ENCODE measurements around the gene KDM4C.
"Not testable (repeated sequence)": the region's sequence is repeated elsewhere in the genome, so short reads cannot be mapped to it uniquely, and the experiment has no call there.

KDM4C gene

DNA sequence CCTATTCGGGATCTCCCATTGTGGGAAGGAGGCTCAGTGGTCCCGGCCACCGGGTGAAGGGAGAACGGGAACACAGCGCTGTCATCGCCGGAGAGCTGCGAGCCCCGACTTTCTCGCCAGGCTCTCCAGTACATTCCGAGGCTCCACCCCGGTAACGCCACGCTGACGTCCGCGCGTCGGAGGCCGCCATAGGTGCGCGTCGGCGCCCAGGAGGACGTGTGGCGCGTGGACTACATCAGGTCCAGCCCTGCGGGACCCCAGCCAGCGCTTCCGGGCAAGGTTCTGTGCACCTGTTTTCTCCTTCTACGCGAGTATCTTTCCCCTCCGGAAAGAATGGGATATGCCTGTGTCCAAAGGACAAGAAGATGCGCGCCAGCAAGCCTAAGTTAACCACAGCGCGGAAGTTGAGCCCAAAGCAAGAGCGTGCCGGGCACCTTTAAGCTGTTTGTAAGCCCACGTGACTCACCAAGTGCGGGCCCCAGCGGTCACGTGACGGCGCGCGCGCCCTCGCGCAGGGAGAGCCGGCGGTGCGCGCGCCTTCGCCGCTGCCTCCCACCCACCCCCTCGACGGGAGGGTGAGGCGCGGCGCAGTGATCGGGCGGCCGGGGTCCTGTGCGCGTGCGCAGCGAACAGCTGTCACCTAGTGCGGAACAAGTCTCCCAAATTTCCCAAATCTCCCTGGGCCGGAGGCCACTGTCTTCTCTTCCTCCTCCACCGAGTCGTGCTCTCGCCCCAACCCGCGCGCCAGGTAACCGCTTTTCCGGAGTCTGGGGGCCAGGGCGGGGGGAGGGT lies at the start of gene KDM4C:
Gene KDM4C (plus strand): TSS at position 518 of the 792 bp plus-strand sequence. CDS start 35,016 bp downstream, outside the sequence.
- peak; percentile 78 for DNase-seq (ENCODE audit: low read depth)
- peak within 1 kb of the TSS; percentile 87 for H3K4me3 ChIP-seq (ENCODE audit: low read length)
- TF ChIP-seq, protein P1, sequence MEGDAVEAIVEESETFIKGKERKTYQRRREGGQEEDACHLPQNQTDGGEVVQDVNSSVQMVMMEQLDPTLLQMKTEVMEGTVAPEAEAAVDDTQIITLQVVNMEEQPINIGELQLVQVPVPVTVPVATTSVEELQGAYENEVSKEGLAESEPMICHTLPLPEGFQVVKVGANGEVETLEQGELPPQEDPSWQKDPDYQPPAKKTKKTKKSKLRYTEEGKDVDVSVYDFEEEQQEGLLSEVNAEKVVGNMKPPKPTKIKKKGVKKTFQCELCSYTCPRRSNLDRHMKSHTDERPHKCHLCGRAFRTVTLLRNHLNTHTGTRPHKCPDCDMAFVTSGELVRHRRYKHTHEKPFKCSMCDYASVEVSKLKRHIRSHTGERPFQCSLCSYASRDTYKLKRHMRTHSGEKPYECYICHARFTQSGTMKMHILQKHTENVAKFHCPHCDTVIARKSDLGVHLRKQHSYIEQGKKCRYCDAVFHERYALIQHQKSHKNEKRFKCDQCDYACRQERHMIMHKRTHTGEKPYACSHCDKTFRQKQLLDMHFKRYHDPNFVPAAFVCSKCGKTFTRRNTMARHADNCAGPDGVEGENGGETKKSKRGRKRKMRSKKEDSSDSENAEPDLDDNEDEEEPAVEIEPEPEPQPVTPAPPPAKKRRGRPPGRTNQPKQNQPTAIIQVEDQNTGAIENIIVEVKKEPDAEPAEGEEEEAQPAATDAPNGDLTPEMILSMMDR (conservative IDR thresholded peaks at IDR 0.05; ENCODE audit: low read depth, low read length), result no peak

DNA sequence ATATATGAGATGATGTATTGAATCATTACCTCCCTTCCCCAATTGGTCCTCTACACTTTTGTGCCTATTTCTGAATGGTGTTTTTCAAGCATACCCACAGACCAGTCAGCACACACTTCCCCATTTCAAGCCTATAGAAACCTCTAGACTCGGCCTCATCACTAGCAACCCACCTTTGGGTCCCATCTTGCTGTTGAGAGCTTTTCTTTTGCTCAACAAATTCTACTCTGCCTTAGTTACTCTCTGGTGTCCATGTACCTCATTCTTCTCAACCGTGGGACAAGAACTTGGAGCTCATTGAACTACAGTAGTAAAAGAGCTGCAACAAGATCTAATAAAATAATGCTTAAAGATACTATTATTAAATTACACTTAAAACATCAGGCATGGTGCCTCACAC lies 49.0 kb upstream of the KDM4C start:
- DNase-seq (ENCODE audit: low read depth), result no peak
- no peak overlapping the region for H3K4me3 ChIP-seq (ENCODE audit: low read length)
- TF ChIP-seq, protein P1 (conservative IDR thresholded peaks at IDR 0.05; ENCODE audit: low read depth, low read length), result no peak

DNA sequence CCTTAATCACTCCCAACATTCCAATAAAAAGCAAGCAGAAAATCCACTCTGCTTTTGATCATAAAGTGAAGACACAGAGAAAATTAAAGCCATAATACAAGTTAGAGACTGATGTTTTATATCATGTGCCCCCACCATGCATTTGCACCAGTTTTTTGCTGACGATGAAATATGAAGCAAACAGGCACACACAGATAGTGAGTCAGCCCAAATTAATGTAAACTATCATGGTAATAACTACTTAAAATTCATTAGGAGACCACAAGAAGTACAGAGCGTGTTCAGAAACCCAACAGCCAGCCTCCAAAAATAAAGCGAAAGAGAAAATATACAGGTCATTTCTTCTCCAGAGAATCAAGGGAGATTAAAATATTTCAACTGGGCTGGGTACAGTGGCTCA lies 46.4 kb upstream of the KDM4C start:
- TF ChIP-seq, protein P1 (conservative IDR thresholded peaks at IDR 0.05; ENCODE audit: low read depth, low read length), result no peak
- peak; percentile 24 for DNase-seq (ENCODE audit: low read depth)
- H3K4me3 ChIP-seq (ENCODE audit: low read length), result no peak overlapping the region

DNA sequence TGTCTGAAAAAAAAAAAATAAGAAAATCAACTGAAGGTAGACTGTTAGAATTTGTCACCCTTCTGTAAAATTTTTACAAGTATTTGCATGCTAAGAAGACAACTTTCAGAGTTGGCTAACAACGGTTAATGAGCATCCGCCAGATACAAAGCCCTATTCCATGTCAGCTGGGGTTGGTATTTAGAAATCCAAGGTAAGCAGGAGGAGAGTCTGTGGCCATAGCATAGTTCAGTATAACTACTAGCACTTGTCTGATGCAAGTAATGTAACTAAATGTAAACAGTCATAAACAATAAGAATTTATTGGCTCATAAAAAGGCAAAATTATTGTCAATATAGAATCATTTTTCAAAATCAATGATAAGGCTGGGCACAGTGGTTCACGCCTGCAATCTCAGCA lies 45.7 kb upstream of the KDM4C start:
- DNase-seq (ENCODE audit: low read depth), result no peak
- TF ChIP-seq, protein P1 (conservative IDR thresholded peaks at IDR 0.05; ENCODE audit: low read depth, low read length), result no peak
- no peak overlapping the region for H3K4me3 ChIP-seq (ENCODE audit: low read length)

DNA sequence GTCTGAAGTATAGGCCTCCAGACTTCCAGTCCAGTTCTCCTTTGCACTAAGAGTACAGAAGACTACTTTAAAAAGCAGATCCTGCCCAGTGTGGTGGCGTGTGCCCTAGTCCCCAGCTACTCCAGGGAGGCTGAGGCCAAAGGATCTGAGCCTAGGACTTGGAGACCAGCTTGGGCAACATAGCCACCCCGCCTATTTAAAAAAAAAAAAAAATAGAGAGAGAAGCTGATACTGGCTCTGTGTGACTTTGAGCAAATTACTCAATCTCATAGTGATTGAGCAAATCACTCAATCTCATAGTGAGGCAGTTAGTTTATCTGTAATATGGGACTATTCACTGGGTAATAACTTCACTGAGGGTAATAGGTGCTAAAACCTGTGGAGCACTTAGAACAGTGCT lies 43.6 kb upstream of the KDM4C start:
- TF ChIP-seq, protein P1 (conservative IDR thresholded peaks at IDR 0.05; ENCODE audit: low read depth, low read length), result no peak
- no peak for DNase-seq (ENCODE audit: low read depth)
- H3K4me3 ChIP-seq (ENCODE audit: low read length), result no peak overlapping the region

DNA sequence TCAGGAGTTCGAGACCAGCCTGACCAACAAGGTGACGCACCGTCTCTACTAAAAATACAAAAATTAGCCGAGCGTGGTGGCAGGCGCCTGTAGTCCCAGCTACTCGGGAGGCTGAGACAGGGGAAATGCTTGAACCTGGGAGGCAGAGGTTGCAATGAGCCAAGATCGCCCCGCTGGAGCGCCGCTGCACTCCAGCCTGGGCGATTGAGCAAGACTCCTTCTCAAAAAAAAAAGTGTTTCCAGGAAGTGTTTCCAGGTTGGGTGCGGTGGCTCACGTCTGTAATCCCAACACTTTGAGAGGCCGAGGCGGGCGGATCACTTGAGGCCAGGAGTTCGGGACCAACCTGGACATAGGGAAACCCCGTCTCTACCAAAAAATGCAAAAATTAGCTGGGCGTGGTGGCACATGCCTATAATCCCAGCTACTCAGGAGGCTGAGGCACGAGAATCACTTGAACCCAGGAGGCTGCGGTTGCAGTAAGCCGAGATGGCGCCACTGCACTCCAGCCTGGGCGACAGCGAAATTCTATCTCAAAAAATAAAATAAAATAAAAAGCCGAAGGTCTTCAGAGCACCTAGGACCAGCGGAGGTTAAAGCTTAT lies 42.5 kb upstream of the KDM4C start:
- not testable (repeated sequence) for H3K4me3 ChIP-seq (ENCODE audit: low read length)

DNA sequence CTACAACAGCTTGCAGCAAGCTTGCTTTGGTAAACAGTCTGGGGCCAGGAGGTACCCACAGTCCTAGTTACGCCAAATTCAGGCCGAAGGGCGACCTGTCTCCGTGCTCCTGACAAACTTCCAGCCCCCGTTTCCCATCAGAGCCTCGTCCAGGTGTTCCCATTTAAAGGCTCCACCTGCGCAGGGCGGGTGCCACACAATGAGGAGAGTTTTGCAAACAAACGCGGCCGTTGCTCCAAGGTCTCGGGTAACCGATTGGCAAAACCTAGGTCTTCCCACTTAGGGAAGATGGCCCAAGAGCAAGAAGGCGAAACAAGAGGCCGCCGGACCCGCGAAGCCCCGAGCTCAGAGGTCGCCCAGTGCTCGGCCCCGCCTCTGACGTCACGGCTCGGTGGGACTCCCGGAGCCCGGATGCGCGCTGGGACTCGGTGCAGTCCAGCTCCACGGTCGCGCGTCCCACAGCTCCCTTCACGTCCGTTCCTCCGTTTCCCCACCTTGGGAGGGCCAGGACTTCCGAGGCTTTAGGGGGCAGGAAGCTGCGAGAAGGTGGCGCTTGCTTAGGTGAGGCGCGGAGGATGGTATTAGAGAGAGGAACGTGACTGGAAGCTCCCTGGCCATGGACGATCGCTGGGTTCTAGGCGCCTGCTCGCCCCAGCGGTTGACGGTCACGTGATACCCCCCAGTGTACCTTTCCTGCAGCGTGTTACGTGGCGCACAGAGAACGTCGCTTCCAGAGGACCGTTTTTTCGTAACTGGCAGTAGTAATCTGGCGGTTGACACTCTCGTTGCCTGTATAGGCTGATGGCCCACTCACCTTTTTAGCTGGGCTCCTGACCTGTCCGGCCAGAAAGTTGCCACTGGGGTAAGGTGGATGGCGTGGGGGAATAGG lies 41.8 kb upstream of the KDM4C start:
- H3K4me3 ChIP-seq (ENCODE audit: low read length), result peak overlapping the region; percentile 54
- DNase-seq (ENCODE audit: low read depth), result no peak
- TF ChIP-seq, protein P1 (conservative IDR thresholded peaks at IDR 0.05; ENCODE audit: low read depth, low read length), result no peak

More for the DNA sequence above, 42.5 kb upstream of the KDM4C start:
- DNase-seq (ENCODE audit: low read depth), result not testable (repeated sequence)
